Caco-2 (cell line): ENCODE results near the gene SETD5. TPM values are rescaled to one million over a fixed set of nuclear protein-coding genes. Genes with fewer than 3 reads are reported as not detected.

Experiments
- BruUV-seq: library from RNA; stranded (reverse); fragments of 400-500 nt; replicated peaks from 2 replicates; lab custom pipeline; 2021; lab: Mats Ljungman, UMichigan
- CTCF ChIA-PET: fragments of 300-600 bp; sonication (Branson Sonifier 250); formaldehyde crosslinking; loops from one replicate; lab custom pipeline; 2022; ENCODE audit warnings: antibody characterized with exemption; lab: Charles Lee
- POLR2A ChIA-PET: fragments of 300-600 bp; sonication (Branson Sonifier 250); formaldehyde crosslinking; loops from one replicate; lab custom pipeline; 2022; ENCODE audit warnings: antibody characterized with exemption; lab: Charles Lee
- DNase-seq, 2 experiments: peaks; one replicate each; pipeline versions ENCODE4 v3.0.0 to v3.0.0-alpha.2; 2020 to 2022
- H3K27me3 ChIP-seq: replicated peaks from 2 replicates; pipeline ENCODE4 v1.6.0; 2011; ENCODE audit warnings: low read length; ENCODE audit not compliant: control insufficient read depth, insufficient read depth
- H3K36me3 ChIP-seq: 2 replicates; pipeline ENCODE4 v1.5.1; 2011; ENCODE audit warnings: low read length; ENCODE audit not compliant: control insufficient read depth, insufficient read depth
- H3K4me1 ChIP-seq: fragments of 250-450 bp; sonication (Bioruptor Pico); 2 replicates; pipeline ENCODE4 v1.5.1; 2020; ENCODE audit warnings: mild to moderate bottlenecking
- H3K4me3 ChIP-seq: 2 replicates; pipeline ENCODE4 v1.5.1; 2011; ENCODE audit warnings: low read depth, mild to moderate bottlenecking, control low read depth, low read length
- H3K9me3 ChIP-seq: fragments of 250-450 bp; sonication (Bioruptor Pico); 2 replicates; pipeline ENCODE4 v1.5.1; 2020; ENCODE audit warnings: mild to moderate bottlenecking, moderate library complexity
- H3K27ac Mint-ChIP-seq: one replicate; pipeline ENCODE4 v1.8.0; 2022; ENCODE audit warnings: mixed read lengths; ENCODE audit not compliant: unreplicated experiment
- H3K27me3 Mint-ChIP-seq: one replicate; pipeline ENCODE4 v1.8.0; 2022; ENCODE audit warnings: mixed read lengths; ENCODE audit not compliant: insufficient read depth, unreplicated experiment
- H3K36me3 Mint-ChIP-seq: one replicate; pipeline ENCODE4 v1.8.0; 2022; ENCODE audit warnings: mild to moderate bottlenecking, mixed read lengths; ENCODE audit not compliant: insufficient read depth, unreplicated experiment
- H3K4me1 Mint-ChIP-seq: one replicate; pipeline ENCODE4 v1.8.0; 2022; ENCODE audit warnings: low read depth, mixed read lengths; ENCODE audit not compliant: unreplicated experiment
- H3K4me3 Mint-ChIP-seq: one replicate; pipeline ENCODE4 v1.8.0; 2022; ENCODE audit warnings: mild to moderate bottlenecking, moderate library complexity, mixed read lengths; ENCODE audit not compliant: unreplicated experiment
- H3K9me3 Mint-ChIP-seq: one replicate; pipeline ENCODE4 v1.8.0; 2022; ENCODE audit warnings: mixed read lengths; ENCODE audit not compliant: unreplicated experiment
- CTCF ChIP-seq, 2 experiments: fragments of 200-600 bp in 1 of 2; IDR thresholded peaks; 1 replicate in 1 of 2; 2 replicates in 1 of 2; pipeline versions ENCODE4 v1.5.1 to v1.8.0; 2011 to 2022; ENCODE audit warnings: antibody characterized with exemption in 1 of 2, control low read depth in 1 of 2, inconsistent platforms in 1 of 2, low read depth in 1 of 2, low read length in 1 of 2, mild to moderate bottlenecking in 1 of 2, moderate library complexity in 1 of 2; ENCODE audit not compliant: insufficient read depth in 1 of 2, severe bottlenecking in 1 of 2, unreplicated experiment in 1 of 2
- intact Hi-C: fragments of 100-400 bp; cut with micrococcal nuclease; formaldehyde crosslinking; loops from one replicate; pipeline ENCODE4 v1.10.0; 2022; ENCODE audit not compliant: unreplicated experiment
- total RNA-seq: library from RNA; stranded (reverse); gene quantifications from 2 replicates; pipeline ENCODE4 v1.2.3, GENCODE V29; 2022

SETD5 gene
- total RNA-seq, 1 experiment from 2014 or later, result 140 TPM

DNA sequence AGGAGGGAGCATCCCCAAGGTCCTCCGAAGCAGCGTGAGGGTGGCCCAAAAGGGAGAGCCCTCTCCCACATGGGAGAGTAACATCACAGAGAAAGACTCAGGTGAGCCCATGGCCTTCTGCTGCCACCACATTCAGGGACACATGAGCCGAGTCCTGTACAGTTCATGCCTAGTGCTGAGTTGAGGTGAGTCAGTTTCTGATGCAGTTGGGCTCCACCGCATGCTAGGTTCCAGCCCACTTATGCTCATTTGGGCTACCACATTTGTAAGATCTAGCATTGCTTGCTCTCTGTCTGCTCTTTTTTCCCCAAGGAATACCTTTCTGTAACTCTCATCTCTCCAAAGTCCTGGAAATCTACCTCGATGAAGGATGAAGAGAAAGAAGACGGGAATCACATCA, 77.1 kb downstream of the SETD5 start:
- H3K36me3 Mint-ChIP-seq, result peaks cover 91% of the 10 kb centered on the region
- no TSS peak for BruUV-seq
- ChIA-PET POLR2A (no interaction called here), CTCF (no interaction called here)
- no peaks in the 10 kb centered on the region for H3K27me3 Mint-ChIP-seq
- intact Hi-C loops, result no loop called here
- H3K4me3 Mint-ChIP-seq, result no peak overlapping the region
- Histone ChIP-seq H3K9me3 (no peaks in the 10 kb centered on the region), H3K4me3 (no peak overlapping the region), H3K36me3 (peaks cover 8% of the 10 kb centered on the region; the same call in 1 of the 2 replicates), H3K4me1 (no peaks in the 10 kb centered on the region), H3K27me3 (no peaks in the 10 kb centered on the region)
- no peak for TF ChIP-seq CTCF (IDR thresholded peaks at IDR 0.05; ENCODE audit: insufficient read depth in 1 of 2, low read depth in 1 of 2, low read length in 1 of 2, severe bottlenecking in 1 of 2, unreplicated experiment in 1 of 2)
- no peaks in the 10 kb centered on the region for H3K4me1 Mint-ChIP-seq
- no peak for DNase-seq
- no peaks in the 10 kb centered on the region for H3K9me3 Mint-ChIP-seq
- no peak overlapping the region for H3K27ac Mint-ChIP-seq

- BruUV-seq, result no TSS peak
- Mint-ChIP-seq H3K27me3 (no peaks in the 10 kb centered on the region), H3K4me1 (no peaks in the 10 kb centered on the region), H3K4me3 (no peak overlapping the region), H3K36me3 (peaks cover 91% of the 10 kb centered on the region), H3K9me3 (no peaks in the 10 kb centered on the region), H3K27ac (no peak overlapping the region)
- no peak for DNase-seq
- POLR2A ChIA-PET, result no interaction called here
- Histone ChIP-seq H3K36me3 (peaks cover 7% of the 10 kb centered on the region), H3K9me3 (no peaks in the 10 kb centered on the region), H3K4me3 (no peak overlapping the region), H3K4me1 (no peaks in the 10 kb centered on the region), H3K27me3 (no peaks in the 10 kb centered on the region)
- intact Hi-C loops, result no loop called here
- no peak for TF ChIP-seq CTCF (IDR thresholded peaks at IDR 0.05; ENCODE audit: insufficient read depth in 1 of 2, low read depth in 1 of 2, low read length in 1 of 2, severe bottlenecking in 1 of 2, unreplicated experiment in 1 of 2)
- CTCF ChIA-PET, result no interaction called here
These were observed 79.5 kb downstream of the SETD5 start for GRCh38 chr3:9476935-9477334.

GRCh38 chr3:9480265-9480664, 82.8 kb downstream of the SETD5 start:
- Histone ChIP-seq H3K36me3 (peaks cover 4% of the 10 kb centered on the region), H3K9me3 (no peaks in the 10 kb centered on the region), H3K4me3 (no peak overlapping the region), H3K27me3 (no peaks in the 10 kb centered on the region), H3K4me1 (no peaks in the 10 kb centered on the region)
- ChIA-PET POLR2A (no interaction called here), CTCF (no interaction called here)
- TF ChIP-seq CTCF (IDR thresholded peaks at IDR 0.05; ENCODE audit: insufficient read depth in 1 of 2, low read depth in 1 of 2, low read length in 1 of 2, severe bottlenecking in 1 of 2, unreplicated experiment in 1 of 2), result no peak
- Mint-ChIP-seq H3K4me3 (no peak overlapping the region), H3K36me3 (peaks cover 70% of the 10 kb centered on the region), H3K27ac (no peak overlapping the region), H3K9me3 (no peaks in the 10 kb centered on the region), H3K27me3 (no peaks in the 10 kb centered on the region), H3K4me1 (no peaks in the 10 kb centered on the region)
- DNase-seq, result no peak
- intact Hi-C loops, result no loop called here
- BruUV-seq, result no TSS peak
